GM12874 (cell line): ENCODE results near the gene TPT1.

Source experiments
- TF ChIP-seq, protein P1 (sequence below): IDR thresholded peaks from 2 replicates; pipeline ENCODE4 v1.5.1; 2011; ENCODE audit warnings: low read depth, mild to moderate bottlenecking, control low read depth, low read length, moderate library complexity; ENCODE audit not compliant: insufficient read depth

TPT1 gene

DNA sequence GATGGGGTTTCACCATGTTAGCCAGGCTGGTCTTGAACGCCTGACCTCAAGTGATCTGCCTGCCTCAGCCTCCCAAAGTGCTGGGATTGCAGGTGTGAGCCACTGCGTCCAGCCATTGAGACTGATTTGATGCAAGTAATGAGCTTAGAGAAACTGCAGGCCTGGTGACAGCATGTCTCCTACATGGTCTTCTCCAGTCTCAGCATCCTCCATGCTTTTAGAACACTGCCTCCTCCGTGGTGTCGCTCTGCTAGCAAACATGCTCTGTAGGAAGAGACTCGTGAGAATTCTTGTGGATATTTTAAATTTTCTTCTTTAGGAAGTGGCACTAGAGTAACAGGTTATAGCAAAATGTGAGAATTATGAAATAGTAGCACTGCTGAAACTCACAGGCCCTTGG is 37.1 kb downstream of the TPT1 start:
- TF ChIP-seq, protein P1, sequence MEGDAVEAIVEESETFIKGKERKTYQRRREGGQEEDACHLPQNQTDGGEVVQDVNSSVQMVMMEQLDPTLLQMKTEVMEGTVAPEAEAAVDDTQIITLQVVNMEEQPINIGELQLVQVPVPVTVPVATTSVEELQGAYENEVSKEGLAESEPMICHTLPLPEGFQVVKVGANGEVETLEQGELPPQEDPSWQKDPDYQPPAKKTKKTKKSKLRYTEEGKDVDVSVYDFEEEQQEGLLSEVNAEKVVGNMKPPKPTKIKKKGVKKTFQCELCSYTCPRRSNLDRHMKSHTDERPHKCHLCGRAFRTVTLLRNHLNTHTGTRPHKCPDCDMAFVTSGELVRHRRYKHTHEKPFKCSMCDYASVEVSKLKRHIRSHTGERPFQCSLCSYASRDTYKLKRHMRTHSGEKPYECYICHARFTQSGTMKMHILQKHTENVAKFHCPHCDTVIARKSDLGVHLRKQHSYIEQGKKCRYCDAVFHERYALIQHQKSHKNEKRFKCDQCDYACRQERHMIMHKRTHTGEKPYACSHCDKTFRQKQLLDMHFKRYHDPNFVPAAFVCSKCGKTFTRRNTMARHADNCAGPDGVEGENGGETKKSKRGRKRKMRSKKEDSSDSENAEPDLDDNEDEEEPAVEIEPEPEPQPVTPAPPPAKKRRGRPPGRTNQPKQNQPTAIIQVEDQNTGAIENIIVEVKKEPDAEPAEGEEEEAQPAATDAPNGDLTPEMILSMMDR = no peak

DNA sequence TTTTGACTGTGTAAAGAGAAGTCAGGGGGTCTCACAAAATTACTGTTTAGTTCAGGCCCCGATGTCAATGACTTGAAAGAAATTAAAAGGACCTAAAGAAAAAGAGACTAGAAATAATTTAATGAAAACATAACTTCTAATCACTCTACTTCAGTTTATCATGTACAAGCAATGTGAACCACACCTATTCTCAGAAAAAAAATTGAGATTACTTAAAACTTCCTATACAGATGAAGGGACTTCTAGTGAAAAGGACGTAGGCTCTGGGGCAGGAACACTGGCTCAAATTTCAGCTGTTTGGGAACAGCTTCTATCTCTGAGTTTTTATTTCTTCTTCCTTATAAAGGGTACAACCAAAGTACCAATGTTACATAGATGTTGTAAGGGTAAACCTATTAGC is 38.0 kb downstream of the TPT1 start:
- TF ChIP-seq, protein P1 = no peak

- TF ChIP-seq, protein P1 = no peak
Measured at GRCh38 chr13:45302507-45302906, 38.5 kb downstream of the TPT1 start.

GRCh38 chr13:45301263-45301662 is 39.7 kb downstream of the TPT1 start:
- TF ChIP-seq, protein P1 = no peak

GRCh38 chr13:45300190-45300985 is 40.6 kb downstream of the TPT1 start:
- TF ChIP-seq, protein P1 = no peak

DNA sequence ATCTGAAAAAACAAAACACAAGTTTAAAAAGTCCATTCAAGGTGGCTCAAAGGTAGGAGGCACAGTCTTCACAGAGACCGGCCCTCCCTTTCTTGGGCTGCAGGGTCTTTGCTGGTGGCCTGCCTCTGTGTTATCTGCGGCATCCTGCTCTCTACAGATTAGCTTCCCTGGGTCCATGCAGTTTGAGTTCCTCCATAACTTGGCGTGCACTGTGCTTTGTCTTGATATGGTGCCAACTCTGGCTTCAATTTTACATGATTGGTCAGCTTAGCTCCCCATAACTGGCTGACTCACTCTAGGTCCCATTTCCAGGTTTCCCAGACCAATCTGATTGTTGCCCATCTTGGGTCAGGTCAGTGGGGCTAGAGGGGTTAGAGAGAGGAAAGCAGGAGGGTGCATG is 41.8 kb downstream of the TPT1 start:
- TF ChIP-seq, protein P1 = no peak

GRCh38 chr13:45298206-45298505 is 42.8 kb downstream of the TPT1 start:
- TF ChIP-seq, protein P1 = no peak
